ENCODE data around the gene ZFYVE21. TPM values are rescaled to one million over a fixed set of nuclear protein-coding genes. Genes with fewer than 3 reads are reported as not detected.

The ZFYVE21 gene
- total RNA-seq, 1 experiment from 2014 or later, result 45.7 TPM

DNA sequence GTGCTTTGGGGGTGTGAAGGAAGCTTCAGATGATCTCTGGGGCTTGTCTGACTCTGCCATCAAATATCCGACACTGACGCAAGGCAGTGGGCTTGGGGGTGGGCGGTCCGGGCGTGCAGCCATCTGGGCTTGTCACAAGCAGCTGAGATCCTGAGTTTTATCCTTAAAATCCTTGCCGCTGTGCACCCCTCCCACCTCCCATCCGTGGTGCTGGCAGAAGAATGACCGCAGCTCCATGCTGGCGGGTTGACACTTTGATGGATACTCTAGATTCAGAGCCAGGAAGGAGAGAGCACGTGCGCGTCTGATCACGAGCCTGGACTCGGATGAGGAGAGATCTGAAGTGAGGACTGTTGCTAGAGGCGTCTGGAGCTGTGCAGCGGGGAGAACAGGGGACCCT, 3.0 kb downstream of the ZFYVE21 start:
- TF ChIP-seq, protein P1, sequence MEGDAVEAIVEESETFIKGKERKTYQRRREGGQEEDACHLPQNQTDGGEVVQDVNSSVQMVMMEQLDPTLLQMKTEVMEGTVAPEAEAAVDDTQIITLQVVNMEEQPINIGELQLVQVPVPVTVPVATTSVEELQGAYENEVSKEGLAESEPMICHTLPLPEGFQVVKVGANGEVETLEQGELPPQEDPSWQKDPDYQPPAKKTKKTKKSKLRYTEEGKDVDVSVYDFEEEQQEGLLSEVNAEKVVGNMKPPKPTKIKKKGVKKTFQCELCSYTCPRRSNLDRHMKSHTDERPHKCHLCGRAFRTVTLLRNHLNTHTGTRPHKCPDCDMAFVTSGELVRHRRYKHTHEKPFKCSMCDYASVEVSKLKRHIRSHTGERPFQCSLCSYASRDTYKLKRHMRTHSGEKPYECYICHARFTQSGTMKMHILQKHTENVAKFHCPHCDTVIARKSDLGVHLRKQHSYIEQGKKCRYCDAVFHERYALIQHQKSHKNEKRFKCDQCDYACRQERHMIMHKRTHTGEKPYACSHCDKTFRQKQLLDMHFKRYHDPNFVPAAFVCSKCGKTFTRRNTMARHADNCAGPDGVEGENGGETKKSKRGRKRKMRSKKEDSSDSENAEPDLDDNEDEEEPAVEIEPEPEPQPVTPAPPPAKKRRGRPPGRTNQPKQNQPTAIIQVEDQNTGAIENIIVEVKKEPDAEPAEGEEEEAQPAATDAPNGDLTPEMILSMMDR (IDR thresholded peaks at IDR 0.05; ENCODE audit: unreplicated experiment), result no peak
- Mint-ChIP-seq H3K27me3 (ENCODE audit: unreplicated experiment) (no peaks in the 10 kb centered on the region), H3K9me3 (ENCODE audit: low read depth, unreplicated experiment) (no peaks in the 10 kb centered on the region), H3K4me1 (ENCODE audit: low read depth, unreplicated experiment) (peaks cover 23% of the 10 kb centered on the region), H3K36me3 (ENCODE audit: insufficient read depth, unreplicated experiment) (peaks cover 38% of the 10 kb centered on the region), H3K27ac (ENCODE audit: unreplicated experiment) (no peak overlapping the region), H3K4me3 (ENCODE audit: low read depth, unreplicated experiment) (no peak overlapping the region)
- no TSS peak for BruUV-seq (replicated peaks)
- CTCF ChIA-PET, result interaction anchor here (0.5 to 0.6 kb wide), 2 partner anchors 59 to 1123 kb away, joined by 5 to 10 read pairs; no protein-coding TSS in a partner anchor
- intact Hi-C loops (cut with micrococcal nuclease; ENCODE audit: unreplicated experiment), result no loop called here
- DNase-seq, result no peak

DNA sequence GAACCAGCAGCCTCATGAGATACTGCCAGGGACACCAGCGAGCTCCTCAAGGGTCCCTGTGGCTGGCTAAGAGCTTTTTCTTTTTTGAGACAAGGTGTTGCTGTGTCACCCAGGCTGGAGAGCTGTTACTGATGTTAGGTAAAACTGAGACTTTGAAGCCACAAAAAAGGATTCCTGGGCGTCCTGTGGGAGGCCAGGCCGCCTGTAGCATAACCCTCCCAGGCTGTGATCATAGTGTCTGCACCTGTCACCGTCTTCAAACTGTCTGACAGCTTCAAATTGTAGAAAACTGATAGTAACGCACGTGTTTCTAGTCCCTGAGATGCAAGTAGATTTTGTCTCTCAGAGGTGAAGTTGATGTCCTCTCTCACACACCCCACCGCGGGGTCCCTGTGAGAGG, 4.1 kb downstream of the ZFYVE21 start:
- Mint-ChIP-seq H3K4me1 (ENCODE audit: low read depth, unreplicated experiment) (peaks cover 23% of the 10 kb centered on the region), H3K9me3 (ENCODE audit: low read depth, unreplicated experiment) (no peaks in the 10 kb centered on the region), H3K36me3 (ENCODE audit: insufficient read depth, unreplicated experiment) (peaks cover 36% of the 10 kb centered on the region), H3K27ac (ENCODE audit: unreplicated experiment) (no peak overlapping the region), H3K27me3 (ENCODE audit: unreplicated experiment) (no peaks in the 10 kb centered on the region), H3K4me3 (ENCODE audit: low read depth, unreplicated experiment) (no peak overlapping the region)
- BruUV-seq (replicated peaks), result no TSS peak
- no peak for DNase-seq
- CTCF ChIA-PET, result no interaction called here
- intact Hi-C loops (cut with micrococcal nuclease; ENCODE audit: unreplicated experiment), result no loop called here
- TF ChIP-seq, protein P1 (IDR thresholded peaks at IDR 0.05; ENCODE audit: unreplicated experiment), result no peak

DNA sequence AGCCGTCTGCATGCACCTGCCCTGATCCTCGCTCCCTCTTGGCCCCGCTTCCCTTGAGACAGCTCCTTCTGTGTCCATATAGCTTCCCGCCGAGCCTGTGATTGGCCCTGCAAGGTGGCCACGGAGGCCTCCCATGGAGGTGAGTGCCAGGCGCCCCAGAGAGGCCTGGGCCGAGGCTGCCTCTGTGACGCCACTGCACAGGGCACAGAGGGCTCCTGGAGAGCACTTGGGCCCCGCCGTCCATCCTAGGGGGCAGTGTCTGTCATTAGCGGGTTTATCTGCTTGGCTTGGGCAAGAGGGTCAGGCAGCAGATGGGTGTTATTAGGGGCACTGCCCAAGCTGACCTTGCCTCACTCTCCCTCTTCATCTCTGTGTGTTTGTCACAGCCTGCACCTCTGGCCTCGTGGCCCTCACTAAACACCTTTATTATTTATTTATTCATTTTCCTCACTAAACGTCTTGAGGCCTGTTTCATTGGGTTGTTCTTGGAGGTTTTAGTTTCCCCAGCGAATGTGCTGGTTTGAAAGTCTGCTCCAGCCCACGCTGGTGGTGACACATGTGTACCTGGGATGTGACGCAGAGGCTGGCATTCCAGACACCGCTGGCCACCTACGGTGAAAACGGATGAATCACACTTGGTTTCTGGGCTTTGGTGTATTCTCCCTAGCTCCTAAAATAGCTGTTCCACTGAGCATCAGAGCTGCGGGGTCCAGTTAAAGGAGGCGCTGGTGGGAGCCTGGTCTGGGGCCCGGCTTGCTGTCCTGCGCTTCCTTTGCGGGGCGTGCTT, 5.9 kb downstream of the ZFYVE21 start:
- BruUV-seq (replicated peaks), result no TSS peak
- Mint-ChIP-seq H3K9me3 (ENCODE audit: low read depth, unreplicated experiment) (no peaks in the 10 kb centered on the region), H3K4me1 (ENCODE audit: low read depth, unreplicated experiment) (peaks cover 23% of the 10 kb centered on the region), H3K36me3 (ENCODE audit: insufficient read depth, unreplicated experiment) (peaks cover 20% of the 10 kb centered on the region), H3K27ac (ENCODE audit: unreplicated experiment) (no peak overlapping the region), H3K27me3 (ENCODE audit: unreplicated experiment) (no peaks in the 10 kb centered on the region), H3K4me3 (ENCODE audit: low read depth, unreplicated experiment) (no peak overlapping the region)
- CTCF ChIA-PET, result no interaction called here
- TF ChIP-seq, protein P1 (IDR thresholded peaks at IDR 0.05; ENCODE audit: unreplicated experiment), result no peak
- intact Hi-C loops (cut with micrococcal nuclease; ENCODE audit: unreplicated experiment), result no loop called here
- peak; percentile 17 for DNase-seq

DNA sequence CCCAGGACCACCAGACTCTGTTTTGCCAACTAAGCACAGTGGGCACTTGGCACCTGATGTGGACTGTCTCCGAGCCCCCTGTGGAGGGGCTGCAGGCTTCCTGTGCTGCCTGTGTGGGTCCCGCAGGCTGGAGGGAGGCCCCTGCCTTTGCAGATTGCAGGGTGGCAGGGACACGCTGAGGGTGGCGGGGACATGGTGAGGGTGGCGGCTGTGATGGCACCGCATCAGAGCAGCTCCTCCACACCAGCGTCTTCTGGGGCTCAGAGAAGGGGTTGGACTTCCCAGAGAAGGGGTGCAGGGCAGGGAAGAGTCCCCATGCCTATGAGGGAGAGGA, 8.1 kb downstream of the ZFYVE21 start:
- peaks cover 2% of the 10 kb centered on the region for H3K36me3 Mint-ChIP-seq (ENCODE audit: insufficient read depth, unreplicated experiment)
- no TSS peak for BruUV-seq (replicated peaks)
- no peaks in the 10 kb centered on the region for H3K9me3 Mint-ChIP-seq (ENCODE audit: low read depth, unreplicated experiment)
- CTCF ChIA-PET, result no interaction called here
- TF ChIP-seq, protein P1 (IDR thresholded peaks at IDR 0.05; ENCODE audit: unreplicated experiment), result no peak
- DNase-seq, result no peak
- H3K4me3 Mint-ChIP-seq (ENCODE audit: low read depth, unreplicated experiment), result no peak overlapping the region
- no peak overlapping the region for H3K27ac Mint-ChIP-seq (ENCODE audit: unreplicated experiment)
- H3K27me3 Mint-ChIP-seq (ENCODE audit: unreplicated experiment), result no peaks in the 10 kb centered on the region
- intact Hi-C loops (cut with micrococcal nuclease; ENCODE audit: unreplicated experiment), result no loop called here
- peaks cover 8% of the 10 kb centered on the region for H3K4me1 Mint-ChIP-seq (ENCODE audit: low read depth, unreplicated experiment)
